Globus pallidus (tissue), 1 donor: Measurements from ENCODE around the gene FRS3.

ENCODE experiments used
- DNase-seq: peaks from one replicate; pipeline ENCODE4 v3.0.0-alpha.2; 2015; ENCODE audit warnings: low spot score

FRS3 gene

GRCh38 chr6:41791305-41791704, 11.6 kb upstream of the FRS3 start:
- DNase-seq, result no peak

- no peak for DNase-seq
Observed at GRCh38 chr6:41790045-41790444, 10.3 kb upstream of the FRS3 start.

- no peak for DNase-seq
Observed at GRCh38 chr6:41789390-41789724, 9.7 kb upstream of the FRS3 start.

GRCh38 chr6:41787219-41787917, 7.7 kb upstream of the FRS3 start, which contains the start of gene TOMM6:
Gene TOMM6, plus strand, starts transcription at chr6:41787694. Its CDS starts 4 bp downstream, at chr6:41787698.
- DNase-seq, result peak; percentile 92

- DNase-seq, result peak; percentile 88
Observed at GRCh38 chr6:41786451-41787218, 6.9 kb upstream of the FRS3 start.

GRCh38 chr6:41785689-41786450, 6.2 kb upstream of the FRS3 start:
- peak; percentile 37 for DNase-seq

- no peak for DNase-seq
Observed at GRCh38 chr6:41785254-41785653, 5.6 kb upstream of the FRS3 start.

- no peak for DNase-seq
Observed at GRCh38 chr6:41784581-41785171, 5.0 kb upstream of the FRS3 start.

- DNase-seq, result no peak
Observed at GRCh38 chr6:41783106-41783780, 3.5 kb upstream of the FRS3 start.

GRCh38 chr6:41781366-41781730, 1.6 kb upstream of the FRS3 start:
- no peak for DNase-seq

GRCh38 chr6:41780551-41781365, 1.1 kb upstream of the FRS3 start, which contains the start of gene PRICKLE4:
Gene PRICKLE4, plus strand, starts transcription at chr6:41780782. Its CDS starts 2,692 bp downstream, at chr6:41783474.
- peak; percentile 12 for DNase-seq

- DNase-seq, result no peak
Observed at GRCh38 chr6:41779336-41779735, 364 bp downstream of the FRS3 start.

- DNase-seq, result no peak
Observed at GRCh38 chr6:41778895-41779294, 805 bp downstream of the FRS3 start.

GRCh38 chr6:41777551-41778285, 2.0 kb downstream of the FRS3 start:
- DNase-seq, result no peak

GRCh38 chr6:41775293-41775882, 4.3 kb downstream of the FRS3 start:
- no peak for DNase-seq

GRCh38 chr6:41774841-41775240, 4.9 kb downstream of the FRS3 start:
- DNase-seq, result no peak

- DNase-seq, result no peak
Observed at GRCh38 chr6:41771058-41771983, 8.4 kb downstream of the FRS3 start.

- no peak for DNase-seq
Observed at GRCh38 chr6:41770381-41771057, 9.2 kb downstream of the FRS3 start.
